HG03095 (cell line): ENCODE measurements around the gene PLA2G4C.

Experiments used
- ATAC-seq: cut with Tn5 transposase; IDR thresholded peaks from one replicate; pipeline ENCODE4 v1.9.1; 2021; ENCODE audit warnings: moderate library complexity; ENCODE audit not compliant: unreplicated experiment

Gene PLA2G4C

GRCh38 chr19:48110350-48110966 lies at the start of gene PLA2G4C:
Gene PLA2G4C, minus strand, starts transcription at chr19:48110817. Its CDS starts 4,288 bp downstream, at chr19:48106529.
- ATAC-seq: no peak

- ATAC-seq: no peak
These were observed 47.7 kb upstream of the PLA2G4C start for GRCh38 chr19:48158210-48158790.

- ATAC-seq: no peak
These were observed 43.4 kb upstream of the PLA2G4C start for GRCh38 chr19:48154003-48154402.

- no peak for ATAC-seq
These were observed 41.9 kb upstream of the PLA2G4C start for GRCh38 chr19:48152551-48152950.

GRCh38 chr19:48149430-48149829 lies 38.8 kb upstream of the PLA2G4C start:
- ATAC-seq: no peak

- no peak for ATAC-seq
These were observed 38.0 kb upstream of the PLA2G4C start for GRCh38 chr19:48148576-48148975.

GRCh38 chr19:48147597-48148175 lies 37.1 kb upstream of the PLA2G4C start:
- no peak for ATAC-seq

- no peak for ATAC-seq
These were observed 28.4 kb upstream of the PLA2G4C start for GRCh38 chr19:48139053-48139452.

- ATAC-seq: no peak
These were observed 26.8 kb upstream of the PLA2G4C start for GRCh38 chr19:48137411-48137810.

- no peak for ATAC-seq
These were observed 25.9 kb upstream of the PLA2G4C start for GRCh38 chr19:48136547-48136946.

- no peak for ATAC-seq
These were observed 24.8 kb upstream of the PLA2G4C start for GRCh38 chr19:48135411-48135810.

- ATAC-seq: no peak
These were observed 22.5 kb upstream of the PLA2G4C start for GRCh38 chr19:48133094-48133493.

- ATAC-seq: no peak
These were observed 16.9 kb upstream of the PLA2G4C start for GRCh38 chr19:48127561-48127960.

GRCh38 chr19:48123907-48124651 lies 13.5 kb upstream of the PLA2G4C start:
- ATAC-seq: no peak

GRCh38 chr19:48122421-48122820 lies 11.8 kb upstream of the PLA2G4C start:
- no peak for ATAC-seq

GRCh38 chr19:48121909-48122371 lies 11.3 kb upstream of the PLA2G4C start:
- ATAC-seq: no peak

- no peak for ATAC-seq
These were observed 10.4 kb upstream of the PLA2G4C start for GRCh38 chr19:48121066-48121465.

- no peak for ATAC-seq
These were observed 9.9 kb upstream of the PLA2G4C start for GRCh38 chr19:48120505-48120904.

- no peak for ATAC-seq
These were observed 7.5 kb upstream of the PLA2G4C start for GRCh38 chr19:48118131-48118517.

GRCh38 chr19:48117515-48118130 lies 7.0 kb upstream of the PLA2G4C start:
- no peak for ATAC-seq

- no peak for ATAC-seq
These were observed 2.7 kb upstream of the PLA2G4C start for GRCh38 chr19:48113190-48113917.
